HG03108 (cell line): Measurements from ENCODE around the gene PUSL1.

Experiments used
- ATAC-seq: cut with Tn5 transposase; IDR thresholded peaks from one replicate; pipeline ENCODE4 v1.9.1; 2021; ENCODE audit warnings: moderate library complexity; ENCODE audit not compliant: unreplicated experiment

Gene PUSL1

DNA sequence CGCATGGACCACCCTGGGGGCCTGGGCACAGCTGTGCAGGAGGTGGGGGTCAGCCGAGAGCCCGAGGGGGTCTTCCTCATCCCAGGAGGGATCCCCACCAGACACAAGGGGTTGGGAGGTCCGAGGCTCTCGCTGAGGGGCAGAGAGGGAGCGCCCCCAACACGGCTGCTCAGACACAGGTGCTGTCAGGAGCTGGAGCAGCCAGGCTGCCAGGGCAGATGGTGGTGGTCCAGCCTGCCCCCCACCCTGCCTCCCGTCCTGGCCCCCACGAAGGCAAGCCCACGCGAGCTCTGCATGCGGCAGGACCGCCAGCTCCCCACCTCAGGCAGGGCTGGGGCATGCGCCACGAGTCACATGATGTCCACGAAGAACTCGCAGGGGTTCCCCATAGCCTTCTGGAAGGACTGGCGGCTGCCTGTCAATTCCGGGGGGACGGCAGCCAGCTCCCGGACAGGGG lies 27.4 kb downstream of the PUSL1 start:
- ATAC-seq, result no peak

- no peak for ATAC-seq
Observed at GRCh38 chr1:1336446-1336845, 28.0 kb downstream of the PUSL1 start.

- no peak for ATAC-seq
Observed at GRCh38 chr1:1336931-1337792, 28.8 kb downstream of the PUSL1 start.

- no peak for ATAC-seq
Observed at GRCh38 chr1:1337793-1338147, 29.4 kb downstream of the PUSL1 start.

GRCh38 chr1:1338278-1338677 lies 29.9 kb downstream of the PUSL1 start:
- ATAC-seq, result no peak

DNA sequence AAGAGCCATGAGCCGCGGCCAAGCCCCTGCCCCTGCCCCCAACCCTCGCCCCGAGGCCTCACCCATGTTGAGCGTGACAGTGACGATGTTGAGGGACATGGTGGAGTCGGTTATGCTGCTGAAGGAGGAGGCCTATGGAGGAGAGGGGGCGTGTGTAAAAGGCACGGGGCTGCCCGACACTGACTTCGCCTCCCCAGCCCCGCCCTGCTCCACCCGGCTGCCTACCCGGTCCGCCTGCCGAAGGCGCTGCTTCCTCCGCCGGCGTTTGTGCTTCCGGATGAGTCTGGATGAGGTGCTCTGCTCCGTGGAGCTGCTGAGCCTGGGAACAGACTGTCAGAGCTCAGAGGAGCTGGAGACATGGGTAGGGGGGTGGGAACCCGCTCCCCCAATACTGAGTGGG lies 31.8 kb downstream of the PUSL1 start:
- no peak for ATAC-seq

DNA sequence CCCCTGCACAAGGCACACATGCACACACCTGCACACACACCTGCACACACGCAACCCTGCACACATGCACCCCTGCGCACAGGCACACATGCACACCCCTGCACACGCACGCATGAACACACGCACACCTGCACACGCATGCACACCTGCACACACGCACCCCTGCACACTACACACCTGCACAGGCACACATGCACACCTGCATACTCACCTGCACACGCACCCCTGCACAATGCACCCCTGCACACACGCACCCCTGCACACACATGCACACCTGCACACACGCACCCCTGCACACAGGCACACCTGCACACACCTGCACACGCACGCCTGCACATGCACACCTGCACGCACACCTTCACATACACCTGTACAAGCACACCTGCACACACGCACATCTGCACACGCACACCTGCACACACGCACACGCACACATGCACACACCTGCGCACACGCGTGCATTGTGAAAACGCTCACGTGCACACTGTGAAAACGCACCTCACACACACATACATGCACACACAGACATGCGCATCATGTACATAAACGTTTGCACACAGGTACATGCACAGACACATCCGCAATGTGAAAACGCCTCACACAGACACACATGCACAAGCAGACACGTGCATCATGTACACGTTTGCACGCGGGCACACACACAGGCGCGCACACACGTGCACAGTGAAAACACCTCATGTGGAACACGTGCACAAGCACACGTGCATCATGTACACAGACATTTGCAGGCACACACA lies 32.6 kb downstream of the PUSL1 start:
- ATAC-seq, result no peak

DNA sequence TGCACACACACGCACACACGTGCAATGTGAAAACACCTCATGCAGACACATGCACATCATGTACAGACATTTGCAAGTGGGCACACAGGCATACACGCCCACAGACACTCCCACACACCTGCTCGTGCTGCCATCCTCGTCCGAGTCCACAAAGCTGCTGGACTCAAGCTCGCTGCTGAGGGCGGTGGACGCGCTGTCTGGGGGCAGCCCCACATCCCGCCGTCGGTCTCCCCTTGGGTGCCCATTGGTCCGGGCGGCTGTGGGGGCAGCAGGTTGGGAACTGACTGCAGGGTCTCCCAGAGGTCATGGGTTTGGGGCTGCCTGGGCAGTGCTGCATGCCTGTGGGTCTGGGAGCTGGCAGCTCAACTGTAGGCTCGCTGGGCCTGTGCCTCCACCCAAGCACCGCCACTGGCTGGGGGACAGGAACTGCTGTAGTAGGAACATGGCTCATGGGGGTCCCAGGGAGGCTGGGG lies 33.2 kb downstream of the PUSL1 start:
- no peak for ATAC-seq

GRCh38 chr1:1342061-1342562 lies 33.7 kb downstream of the PUSL1 start:
- no peak for ATAC-seq

DNA sequence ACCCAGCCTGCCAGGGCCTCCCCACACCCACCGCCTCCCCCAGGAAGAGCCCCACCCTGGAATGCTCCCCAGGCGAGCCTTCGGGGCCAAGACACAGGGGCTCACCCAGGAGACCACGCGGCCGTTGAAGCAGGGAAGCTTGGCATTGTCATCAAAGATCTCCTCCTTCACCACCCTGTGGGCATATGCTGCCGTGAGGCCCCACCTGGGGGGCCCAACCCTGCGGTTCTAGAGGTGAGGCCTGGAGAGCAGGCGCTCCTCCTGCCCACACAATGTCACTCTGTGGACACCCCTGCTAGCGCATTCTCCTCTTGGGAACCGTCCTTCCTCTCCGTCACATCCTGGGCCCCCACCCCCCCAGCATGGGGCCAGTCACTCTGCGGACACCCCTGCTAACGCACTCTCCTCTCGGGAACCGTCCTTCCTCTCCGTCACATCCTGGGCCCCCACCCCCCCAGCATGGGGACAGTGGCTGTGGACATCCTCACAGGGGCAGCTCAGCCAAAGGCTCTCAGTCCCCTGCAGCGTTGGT lies 34.3 kb downstream of the PUSL1 start:
- ATAC-seq, result no peak

GRCh38 chr1:1343811-1344421 lies 35.5 kb downstream of the PUSL1 start:
- no peak for ATAC-seq

- ATAC-seq, result no peak
Observed at GRCh38 chr1:1344655-1345361, 36.4 kb downstream of the PUSL1 start.

DNA sequence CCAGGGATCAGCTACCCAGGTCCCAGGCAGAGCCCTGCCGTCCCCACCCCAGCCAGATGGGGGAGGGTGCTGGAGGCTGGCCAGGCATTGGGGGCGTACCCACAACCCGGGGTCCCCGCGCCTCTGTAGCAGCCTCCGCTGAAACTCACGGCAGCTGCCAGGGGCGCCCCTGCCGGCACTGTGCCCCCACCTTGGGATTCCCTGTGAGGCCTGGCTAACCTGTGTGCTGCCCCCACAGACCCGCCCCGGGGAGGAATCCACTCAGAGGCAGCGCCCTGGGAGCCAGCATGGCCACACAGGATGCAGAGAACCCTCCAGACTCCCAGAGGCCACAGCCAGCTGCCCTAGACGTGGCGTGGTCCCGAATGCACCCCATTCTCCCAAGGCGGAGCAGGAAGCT lies 37.0 kb downstream of the PUSL1 start:
- no peak for ATAC-seq

GRCh38 chr1:1345860-1346500 lies 37.6 kb downstream of the PUSL1 start:
- no peak for ATAC-seq

GRCh38 chr1:1346501-1346890 lies 38.1 kb downstream of the PUSL1 start:
- ATAC-seq, result no peak

DNA sequence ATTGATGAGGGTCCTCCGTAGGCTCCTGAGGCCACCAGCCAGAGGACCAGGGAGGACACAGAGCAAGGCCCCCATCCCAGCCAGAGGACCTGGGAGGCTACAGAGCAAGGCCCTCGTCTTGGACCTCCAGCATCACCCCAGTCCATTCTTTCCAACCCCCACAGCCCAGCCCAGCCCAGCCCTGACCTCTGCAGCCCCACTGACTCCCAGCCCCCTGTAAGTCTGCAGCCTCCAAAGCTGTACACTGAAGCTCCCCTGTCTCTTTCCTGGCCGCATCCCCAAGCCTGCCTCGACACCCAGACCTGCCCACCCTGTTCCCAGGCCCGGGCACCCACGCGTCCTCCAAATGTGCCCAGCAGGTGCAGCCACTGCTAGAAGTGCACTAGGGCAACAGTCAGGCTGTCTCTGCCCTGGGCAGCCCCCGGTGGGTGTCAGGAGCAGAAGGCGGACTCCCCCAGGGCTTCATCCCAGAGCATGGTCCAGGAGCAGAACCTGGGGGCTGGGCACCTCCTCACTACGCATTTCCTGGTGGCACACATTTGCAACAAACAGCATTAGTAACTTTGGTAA lies 38.7 kb downstream of the PUSL1 start:
- no peak for ATAC-seq

- no peak for ATAC-seq
Observed at GRCh38 chr1:1347663-1348419, 39.4 kb downstream of the PUSL1 start.

- ATAC-seq, result peak; percentile 25
Observed at GRCh38 chr1:1348420-1349255, 40.2 kb downstream of the PUSL1 start.
